Mesendoderm (in vitro differentiated cells): ENCODE measurements around the gene RPL10A.

Experiments used
- DNase-seq: peaks from one replicate; pipeline ENCODE4 v3.0.0; 2013
- H2AK5ac ChIP-seq: 2 replicates; pipeline ENCODE4 v1.6.1; 2013; ENCODE audit warnings: low read length, inconsistent platforms
- H2BK120ac ChIP-seq: 2 replicates; pipeline ENCODE4 v1.6.1; 2013; ENCODE audit warnings: low read depth, mild to moderate bottlenecking, low read length, moderate library complexity, mixed read lengths
- H2BK15ac ChIP-seq: replicated peaks from 2 replicates; pipeline ENCODE4 v1.6.1; 2013; ENCODE audit warnings: low read depth, mild to moderate bottlenecking, moderate library complexity
- H2BK5ac ChIP-seq: 2 replicates; pipeline ENCODE4 v1.6.1; 2013; ENCODE audit warnings: low read length, inconsistent platforms
- H3K18ac ChIP-seq: 2 replicates; pipeline ENCODE4 v1.6.1; 2013; ENCODE audit warnings: mild to moderate bottlenecking, low read length, mixed read lengths
- H3K23ac ChIP-seq: one replicate; pipeline ENCODE4 v1.6.1; 2013; ENCODE audit warnings: low read length
- H3K27ac ChIP-seq: 2 replicates; pipeline ENCODE4 v1.5.1; 2013; ENCODE audit warnings: low read depth, mild to moderate bottlenecking, inconsistent platforms, low read length, moderate library complexity
- H3K27me3 ChIP-seq: 2 replicates; pipeline ENCODE4 v1.6.1; 2013; ENCODE audit warnings: low read length, control low read depth, mild to moderate bottlenecking, inconsistent platforms; ENCODE audit not compliant: insufficient read depth, poor library complexity
- H3K36me3 ChIP-seq: 2 replicates; pipeline ENCODE4 v1.6.1; 2013; ENCODE audit warnings: low read length, inconsistent platforms; ENCODE audit not compliant: control insufficient read depth, insufficient read depth
- H3K4ac ChIP-seq: one replicate; pipeline ENCODE4 v1.6.1; 2013; ENCODE audit warnings: low read depth, mild to moderate bottlenecking, low read length, moderate library complexity
- H3K4me1 ChIP-seq: 2 replicates; pipeline ENCODE4 v1.6.1; 2013; ENCODE audit warnings: low read depth, low read length, inconsistent platforms; ENCODE audit not compliant: control insufficient read depth
- H3K4me2 ChIP-seq: 2 replicates; pipeline ENCODE4 v1.6.1; 2013; ENCODE audit warnings: low read length
- H3K4me3 ChIP-seq: 2 replicates; pipeline ENCODE4 v1.5.1; 2013; ENCODE audit warnings: mild to moderate bottlenecking, low read length
- H3K56ac ChIP-seq: one replicate; pipeline ENCODE4 v1.6.1; 2013; ENCODE audit warnings: low read length
- H3K79me1 ChIP-seq: 2 replicates; pipeline ENCODE4 v1.6.1; 2013; ENCODE audit warnings: low read length, inconsistent platforms
- H3K79me2 ChIP-seq: 2 replicates; pipeline ENCODE4 v1.6.1; 2013; ENCODE audit warnings: mild to moderate bottlenecking, low read length; ENCODE audit not compliant: control insufficient read depth, insufficient read depth
- H3K9ac ChIP-seq: 2 replicates; pipeline ENCODE4 v1.6.1; 2013; ENCODE audit warnings: low read length, inconsistent platforms
- H4K5ac ChIP-seq: one replicate; pipeline ENCODE4 v1.6.1; 2013; ENCODE audit warnings: low read length
- H4K8ac ChIP-seq: one replicate; pipeline ENCODE4 v1.6.1; 2013; ENCODE audit warnings: low read depth, mild to moderate bottlenecking, control low read depth, low read length, moderate library complexity
- WGBS: extraction: QIAGEN DNeasy Blood & Tissue Kit; methylation state at CpG from one replicate; pipeline ENCODE4 v1.1.7; 2013; ENCODE audit warnings: low lambda C conversion rate, missing lambda C conversion rate; ENCODE audit not compliant: insufficient coverage; ENCODE audit errors: extremely low coverage; 5-methylcytosine and 5-hydroxymethylcytosine counted together

Gene RPL10A

DNA sequence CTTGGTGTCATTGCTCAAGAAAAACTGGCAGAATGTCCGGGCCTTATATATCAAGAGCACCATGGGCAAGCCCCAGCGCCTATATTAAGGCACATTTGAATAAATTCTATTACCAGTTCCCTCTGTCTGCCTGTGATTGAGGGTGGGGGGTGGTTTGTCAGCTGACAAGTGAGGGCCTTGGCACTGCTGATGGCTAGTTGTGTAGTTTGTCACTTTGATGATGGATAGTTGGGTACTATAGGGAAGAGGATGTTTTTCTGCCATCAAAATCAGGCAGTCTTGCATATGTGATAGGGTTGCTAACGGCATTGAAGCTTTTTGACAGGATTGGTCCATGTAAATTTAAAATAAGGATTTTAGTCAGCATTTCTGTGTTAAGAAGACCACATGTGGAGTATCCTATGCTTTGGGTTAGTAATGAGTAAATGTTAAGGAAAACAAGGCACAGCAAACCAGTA lies 2.5 kb downstream of the RPL10A start:
- Histone ChIP-seq H4K5ac (no peak overlapping the region), H4K8ac (no peak overlapping the region), H3K79me1 (peaks cover 5% of the 10 kb centered on the region), H3K56ac (peak overlapping the region; percentile 2), H3K4ac (no peak overlapping the region), H3K79me2 (peaks cover 29% of the 10 kb centered on the region), H3K23ac (no peak overlapping the region), H2BK120ac (no peak overlapping the region), H3K27me3 (no peaks in the 10 kb centered on the region), H3K4me1 (peaks cover 3% of the 10 kb centered on the region), H3K9ac (peak overlapping the region; percentile 59), H2BK5ac (no peak overlapping the region), H3K4me2 (peak overlapping the region; percentile 77), H3K4me3 (peak overlapping the region; percentile 47), H2AK5ac (no peak overlapping the region), H3K36me3 (peaks cover 23% of the 10 kb centered on the region), H3K27ac (no peak overlapping the region), H3K18ac (no peak overlapping the region), H2BK15ac (no peak overlapping the region)
- no CpG with 5 or more reads among the region's 3 CpGs for WGBS
- DNase-seq = no peak

- Histone ChIP-seq H3K56ac (no peak overlapping the region), H4K5ac (no peak overlapping the region), H3K79me2 (peaks cover 29% of the 10 kb centered on the region), H2BK120ac (no peak overlapping the region), H3K4me3 (no peak overlapping the region), H3K9ac (no peak overlapping the region), H4K8ac (no peak overlapping the region), H3K79me1 (peaks cover 5% of the 10 kb centered on the region), H2BK15ac (no peak overlapping the region), H3K4me1 (peaks cover 3% of the 10 kb centered on the region), H3K27me3 (no peaks in the 10 kb centered on the region), H3K4me2 (no peak overlapping the region), H2AK5ac (no peak overlapping the region), H3K36me3 (peaks cover 21% of the 10 kb centered on the region), H3K23ac (no peak overlapping the region), H3K27ac (no peak overlapping the region), H2BK5ac (no peak overlapping the region), H3K4ac (no peak overlapping the region), H3K18ac (no peak overlapping the region)
- no peak for DNase-seq
- WGBS = no CpG with 5 or more reads among the region's 8 CpGs
Observed at GRCh38 chr6:35471836-35472345, 3.7 kb downstream of the RPL10A start.

- Histone ChIP-seq H3K4ac (no peak overlapping the region), H2AK5ac (no peak overlapping the region), H2BK120ac (no peak overlapping the region), H3K4me1 (peaks cover 2% of the 10 kb centered on the region), H3K4me2 (no peak overlapping the region), H4K8ac (no peak overlapping the region), H3K4me3 (no peak overlapping the region), H3K23ac (no peak overlapping the region), H3K27ac (no peak overlapping the region), H4K5ac (no peak overlapping the region), H2BK15ac (no peak overlapping the region), H3K56ac (no peak overlapping the region), H2BK5ac (no peak overlapping the region), H3K27me3 (no peaks in the 10 kb centered on the region), H3K79me2 (peaks cover 29% of the 10 kb centered on the region), H3K36me3 (peaks cover 21% of the 10 kb centered on the region), H3K18ac (no peak overlapping the region), H3K79me1 (peaks cover 5% of the 10 kb centered on the region), H3K9ac (no peak overlapping the region)
- no CpG with 5 or more reads among the region's 9 CpGs for WGBS
- peak; percentile 54 for DNase-seq
Observed at GRCh38 chr6:35473075-35473849, 5.1 kb downstream of the RPL10A start.

DNA sequence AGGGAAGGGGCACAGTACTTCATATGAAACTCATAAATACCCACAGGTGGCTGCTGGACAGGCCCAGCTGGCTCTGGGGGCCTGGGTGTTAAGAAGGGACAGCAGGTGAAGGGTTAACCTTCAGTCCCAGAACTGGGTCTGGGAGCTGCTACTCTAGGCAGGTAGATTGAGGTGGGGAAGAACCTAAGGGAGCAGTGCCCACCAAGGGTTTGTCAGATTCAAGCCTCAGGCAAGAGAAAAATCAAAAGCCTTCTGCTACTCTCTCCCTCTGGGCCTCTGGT lies 5.6 kb downstream of the RPL10A start:
- Histone ChIP-seq H2BK120ac (no peak overlapping the region), H3K56ac (no peak overlapping the region), H3K23ac (no peak overlapping the region), H3K27ac (no peak overlapping the region), H3K18ac (no peak overlapping the region), H3K9ac (no peak overlapping the region), H3K4me2 (no peak overlapping the region), H2BK5ac (no peak overlapping the region), H3K79me1 (peaks cover 5% of the 10 kb centered on the region), H3K4me3 (no peak overlapping the region), H3K4me1 (peaks cover 2% of the 10 kb centered on the region), H4K5ac (no peak overlapping the region), H3K36me3 (peaks cover 22% of the 10 kb centered on the region), H2BK15ac (no peak overlapping the region), H4K8ac (no peak overlapping the region), H3K27me3 (no peaks in the 10 kb centered on the region), H2AK5ac (no peak overlapping the region), H3K79me2 (peaks cover 24% of the 10 kb centered on the region), H3K4ac (no peak overlapping the region)
- DNase-seq = peak; percentile 50

- H3K79me1 ChIP-seq = peaks cover 5% of the 10 kb centered on the region
- H3K79me2 ChIP-seq = peaks cover 19% of the 10 kb centered on the region
- no peak overlapping the region for H2BK5ac ChIP-seq
- no peaks in the 10 kb centered on the region for H3K27me3 ChIP-seq
- no peak overlapping the region for H2AK5ac ChIP-seq
- H3K56ac ChIP-seq = no peak overlapping the region
- H4K5ac ChIP-seq = no peak overlapping the region
- H2BK120ac ChIP-seq = no peak overlapping the region
- H3K9ac ChIP-seq = no peak overlapping the region
- no peak overlapping the region for H3K4me2 ChIP-seq
- no peak overlapping the region for H3K23ac ChIP-seq
- H3K36me3 ChIP-seq = peaks cover 24% of the 10 kb centered on the region
- no peak overlapping the region for H4K8ac ChIP-seq
- WGBS = no CpG with 5 or more reads among the region's 14 CpGs
- no peak overlapping the region for H3K4ac ChIP-seq
- no peak overlapping the region for H3K27ac ChIP-seq
- no peak overlapping the region for H2BK15ac ChIP-seq
- H3K18ac ChIP-seq = no peak overlapping the region
- DNase-seq = peak; percentile 29
- H3K4me3 ChIP-seq = no peak overlapping the region
- H3K4me1 ChIP-seq = peaks cover 2% of the 10 kb centered on the region
Observed at GRCh38 chr6:35474131-35474941, 6.1 kb downstream of the RPL10A start.
